Hematopoietic multipotent progenitor cell treated with erythropoietin and hydrocortisone succinate and interleukin-3 and kit ligand, for 6 days (in vitro differentiated cells): Measurements from ENCODE around the gene KLHL3.

Experiments used
- DNase-seq: peaks from one replicate; pipeline ENCODE4 v3.0.0-alpha.2; 2015

The KLHL3 gene

GRCh38 chr5:137627706-137628105 is 108.2 kb downstream of the KLHL3 start:
- no peak for DNase-seq

GRCh38 chr5:137627293-137627692 is 108.6 kb downstream of the KLHL3 start:
- no peak for DNase-seq

GRCh38 chr5:137624786-137625349 is 111.0 kb downstream of the KLHL3 start:
- DNase-seq, result no peak

- no peak for DNase-seq
Measured at GRCh38 chr5:137622850-137623249, 113.0 kb downstream of the KLHL3 start.

GRCh38 chr5:137621861-137622823 is 113.7 kb downstream of the KLHL3 start:
- no peak for DNase-seq

- DNase-seq, result no peak
Measured at GRCh38 chr5:137621306-137621705, 114.6 kb downstream of the KLHL3 start.

GRCh38 chr5:137619191-137619870 is 116.6 kb downstream of the KLHL3 start:
- peak; percentile 9 for DNase-seq

- DNase-seq, result no peak
Measured at GRCh38 chr5:137618476-137618875, 117.4 kb downstream of the KLHL3 start.

GRCh38 chr5:137617528-137618205 is 118.2 kb downstream of the KLHL3 start:
- DNase-seq, result no peak

- DNase-seq, result no peak
Measured at GRCh38 chr5:137616046-137616445, 119.8 kb downstream of the KLHL3 start.

- no peak for DNase-seq
Measured at GRCh38 chr5:137615171-137615775, 120.6 kb downstream of the KLHL3 start.

- DNase-seq, result peak; percentile 45
Measured at GRCh38 chr5:137613554-137614265, 122.2 kb downstream of the KLHL3 start.

GRCh38 chr5:137612576-137612975 is 123.3 kb downstream of the KLHL3 start:
- no peak for DNase-seq

- no peak for DNase-seq
Measured at GRCh38 chr5:137611794-137612435, 124.0 kb downstream of the KLHL3 start.

GRCh38 chr5:137611011-137611580 is 124.8 kb downstream of the KLHL3 start:
- DNase-seq, result no peak

GRCh38 chr5:137610598-137610997 is 125.3 kb downstream of the KLHL3 start:
- no peak for DNase-seq

GRCh38 chr5:137609127-137609526 is 126.8 kb downstream of the KLHL3 start:
- DNase-seq, result no peak

GRCh38 chr5:137607771-137608170 is 128.1 kb downstream of the KLHL3 start:
- no peak for DNase-seq

GRCh38 chr5:137606401-137606800 is 129.5 kb downstream of the KLHL3 start:
- DNase-seq, result no peak

GRCh38 chr5:137605411-137605810 is 130.5 kb downstream of the KLHL3 start:
- peak; percentile 32 for DNase-seq
